PC-9 (cell line): Measurements from ENCODE around the gene CDC7. TPM values are rescaled to one million over a fixed set of nuclear protein-coding genes. Genes with fewer than 3 reads are reported as not detected.

Source experiments
- BruUV-seq: library from RNA; stranded (reverse); fragments of 400-500 nt; replicated peaks from 2 replicates; lab custom pipeline; 2021; lab: Mats Ljungman, UMichigan
- CTCF ChIA-PET: fragments of 300-600 bp; sonication (Branson Sonifier 250); formaldehyde crosslinking; loops from one replicate; lab custom pipeline; 2022; ENCODE audit warnings: antibody characterized with exemption; lab: Charles Lee
- POLR2A ChIA-PET: fragments of 300-600 bp; sonication (Branson Sonifier 250); formaldehyde crosslinking; loops from one replicate; lab custom pipeline; 2022; ENCODE audit warnings: antibody characterized with exemption; ENCODE audit not compliant: unreplicated experiment; lab: Charles Lee
- DNase-seq, 2 experiments: peaks; one replicate each; pipeline versions ENCODE4 v3.0.0 to v3.0.0-alpha.2; 2015 to 2022; ENCODE audit warnings: mixed read lengths in 1 of 2
- H2AFZ ChIP-seq: fragments of 200-600 bp; sonication (generic); 2 replicates; pipeline ENCODE4 v1.8.1; 2017; ENCODE audit warnings: antibody characterized with exemption
- H3F3A ChIP-seq: fragments of 200-600 bp; sonication (generic); 2 replicates; pipeline ENCODE4 v1.8.1; 2017; ENCODE audit warnings: antibody characterized with exemption, mild to moderate bottlenecking, low read depth; ENCODE audit not compliant: insufficient read depth
- H3K27ac ChIP-seq: fragments of 200-600 bp; sonication (generic); 2 replicates; pipeline ENCODE4 v1.6.1; 2016; ENCODE audit warnings: mixed run types
- H3K27me3 ChIP-seq: fragments of 200-600 bp; sonication (generic); 2 replicates; pipeline ENCODE4 v1.6.1; 2016; ENCODE audit warnings: low read depth, mixed run types; ENCODE audit not compliant: insufficient read depth
- H3K36me3 ChIP-seq: fragments of 200-600 bp; sonication (generic); 2 replicates; pipeline ENCODE4 v1.6.1; 2016; ENCODE audit warnings: low read depth, mixed run types
- H3K4me1 ChIP-seq: fragments of 200-600 bp; sonication (generic); replicated peaks from 2 replicates; pipeline ENCODE4 v1.6.1; 2016; ENCODE audit warnings: mixed run types; ENCODE audit not compliant: insufficient read depth
- H3K4me2 ChIP-seq: fragments of 200-600 bp; sonication (generic); 2 replicates; pipeline ENCODE4 v1.6.1; 2017; ENCODE audit warnings: mixed run types
- H3K4me3 ChIP-seq: fragments of 200-600 bp; sonication (generic); 2 replicates; pipeline ENCODE4 v1.6.1; 2016; ENCODE audit warnings: mixed run types
- H3K79me2 ChIP-seq: fragments of 200-600 bp; sonication (generic); 2 replicates; pipeline ENCODE4 v1.6.1; 2017; ENCODE audit warnings: low read depth, mixed run types
- H3K9me2 ChIP-seq: fragments of 200-600 bp; sonication (generic); 2 replicates; pipeline ENCODE4 v1.8.1; 2017; ENCODE audit warnings: mild to moderate bottlenecking; ENCODE audit not compliant: insufficient read depth
- H3K9me3 ChIP-seq: fragments of 200-600 bp; sonication (generic); 2 replicates; pipeline ENCODE4 v1.8.1; 2016; ENCODE audit warnings: low read depth; ENCODE audit not compliant: insufficient read depth
- H4K20me1 ChIP-seq: fragments of 200-600 bp; sonication (generic); 2 replicates; pipeline ENCODE4 v1.8.1; 2017; ENCODE audit not compliant: insufficient read depth
- EZH2 ChIP-seq: fragments of 200-600 bp; sonication (generic); IDR thresholded peaks from 2 replicates; pipeline ENCODE4 v1.8.0; 2017; ENCODE audit warnings: antibody characterized with exemption, low read depth
- intact Hi-C: fragments of 100-400 bp; cut with micrococcal nuclease; formaldehyde crosslinking; loops from one replicate; pipeline ENCODE4 v1.10.0; 2022; ENCODE audit not compliant: unreplicated experiment
- total RNA-seq: library from RNA; stranded (reverse); gene quantifications from 2 replicates; pipeline ENCODE4 v1.2.3, GENCODE V29; 2021
- TF ChIP-seq, protein P1 (sequence below): fragments of 200-600 bp; sonication (generic); conservative IDR thresholded peaks from 2 replicates; pipeline ENCODE4 v1.6.1; 2017; ENCODE audit warnings: mixed run types, antibody characterized with exemption, mild to moderate bottlenecking, moderate library complexity

Gene CDC7
- total RNA-seq, 1 experiment from 2014 or later, result 13.1 TPM

DNA sequence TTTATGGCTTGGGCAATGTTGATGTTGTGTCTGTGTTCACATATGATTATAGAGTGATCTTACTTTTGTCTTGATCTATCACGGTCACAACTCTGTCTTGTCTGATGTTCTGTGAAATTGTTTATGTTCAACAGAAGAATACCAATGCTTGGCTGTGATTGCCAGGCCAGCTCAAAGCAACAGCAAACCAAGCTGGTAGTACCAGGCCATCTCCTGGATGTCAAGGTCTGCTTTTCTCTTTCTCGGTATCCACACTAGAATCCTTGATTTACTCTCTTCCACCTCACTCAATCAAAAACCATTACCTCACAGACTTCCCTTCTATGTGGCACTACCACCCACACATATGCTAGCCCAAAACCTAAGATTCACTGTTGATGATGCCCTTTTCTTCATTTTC, 1.3 kb upstream of the CDC7 start:
- BruUV-seq, result no TSS peak
- Histone ChIP-seq H3F3A (peaks cover 17% of the 10 kb centered on the region; the same call in 1 of the 2 replicates), H3K79me2 (peaks cover 29% of the 10 kb centered on the region), H3K4me2 (no peak overlapping the region), H3K27ac (no peak overlapping the region), H3K36me3 (peaks cover 7% of the 10 kb centered on the region; the same call in 1 of the 2 replicates), H3K4me3 (no peak overlapping the region), H4K20me1 (no peaks in the 10 kb centered on the region), H3K9me2 (no peaks in the 10 kb centered on the region), H3K27me3 (no peaks in the 10 kb centered on the region), H2AFZ (no peak overlapping the region), H3K9me3 (no peaks in the 10 kb centered on the region), H3K4me1 (peaks cover 23% of the 10 kb centered on the region)
- intact Hi-C loops, result no loop called here
- DNase-seq, result no peak
- TF ChIP-seq, protein P1, sequence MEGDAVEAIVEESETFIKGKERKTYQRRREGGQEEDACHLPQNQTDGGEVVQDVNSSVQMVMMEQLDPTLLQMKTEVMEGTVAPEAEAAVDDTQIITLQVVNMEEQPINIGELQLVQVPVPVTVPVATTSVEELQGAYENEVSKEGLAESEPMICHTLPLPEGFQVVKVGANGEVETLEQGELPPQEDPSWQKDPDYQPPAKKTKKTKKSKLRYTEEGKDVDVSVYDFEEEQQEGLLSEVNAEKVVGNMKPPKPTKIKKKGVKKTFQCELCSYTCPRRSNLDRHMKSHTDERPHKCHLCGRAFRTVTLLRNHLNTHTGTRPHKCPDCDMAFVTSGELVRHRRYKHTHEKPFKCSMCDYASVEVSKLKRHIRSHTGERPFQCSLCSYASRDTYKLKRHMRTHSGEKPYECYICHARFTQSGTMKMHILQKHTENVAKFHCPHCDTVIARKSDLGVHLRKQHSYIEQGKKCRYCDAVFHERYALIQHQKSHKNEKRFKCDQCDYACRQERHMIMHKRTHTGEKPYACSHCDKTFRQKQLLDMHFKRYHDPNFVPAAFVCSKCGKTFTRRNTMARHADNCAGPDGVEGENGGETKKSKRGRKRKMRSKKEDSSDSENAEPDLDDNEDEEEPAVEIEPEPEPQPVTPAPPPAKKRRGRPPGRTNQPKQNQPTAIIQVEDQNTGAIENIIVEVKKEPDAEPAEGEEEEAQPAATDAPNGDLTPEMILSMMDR, result no peak
- TF ChIP-seq EZH2, result no peak
- ChIA-PET POLR2A (no interaction called here), CTCF (no interaction called here)

GRCh38 chr1:91499904-91500755, 521 bp upstream of the CDC7 start:
- Histone ChIP-seq H2AFZ (peak overlapping the region; percentile 86), H3K4me3 (peak overlapping the region; percentile 70), H3K9me2 (no peaks in the 10 kb centered on the region), H3K4me2 (peak overlapping the region; percentile 77), H3K4me1 (peaks cover 23% of the 10 kb centered on the region), H3K9me3 (no peaks in the 10 kb centered on the region), H3K79me2 (peaks cover 37% of the 10 kb centered on the region), H4K20me1 (no peaks in the 10 kb centered on the region), H3K36me3 (peaks cover 7% of the 10 kb centered on the region; the same call in 1 of the 2 replicates), H3F3A (peaks cover 17% of the 10 kb centered on the region; the same call in 1 of the 2 replicates), H3K27ac (peak overlapping the region; percentile 56; the same call in 1 of the 2 replicates), H3K27me3 (no peaks in the 10 kb centered on the region)
- BruUV-seq, result TSS peak; percentile 72
- no peak for DNase-seq
- ChIA-PET CTCF (interaction anchor here (0.6 kb wide), 2 partner anchors 19 to 80 kb away, joined by 3 to 9 read pairs; no protein-coding TSS in a partner anchor), POLR2A (interaction anchor here (0.5 kb wide), 1 partner anchor 158 kb away, joined by 3 read pairs; no protein-coding TSS in a partner anchor)
- intact Hi-C loops, result loop anchor here (5.0 kb wide), 2 partner anchors 218 to 792 kb away; no protein-coding TSS in a partner anchor
- TF ChIP-seq, protein P1, result no peak
- no peak for TF ChIP-seq EZH2

- BruUV-seq, result no TSS peak
Measured at GRCh38 chr1:91501523-91501851, 836 bp downstream of the CDC7 start.

More at GRCh38 chr1:91501523-91501851, 836 bp downstream of the CDC7 start:
- Histone ChIP-seq H3K4me2 (peak overlapping the region; percentile 77), H3K4me3 (peak overlapping the region; percentile 70), H3K36me3 (peaks cover 7% of the 10 kb centered on the region; the same call in 1 of the 2 replicates), H3F3A (peaks cover 17% of the 10 kb centered on the region; the same call in 1 of the 2 replicates), H4K20me1 (no peaks in the 10 kb centered on the region), H3K4me1 (peaks cover 23% of the 10 kb centered on the region), H3K27me3 (no peaks in the 10 kb centered on the region), H3K79me2 (peaks cover 46% of the 10 kb centered on the region), H3K27ac (peak overlapping the region; percentile 56), H3K9me2 (no peaks in the 10 kb centered on the region), H3K9me3 (no peaks in the 10 kb centered on the region), H2AFZ (peak overlapping the region; percentile 86)
- intact Hi-C loops, result loop anchor here (5.0 kb wide), 2 partner anchors 219 to 791 kb away; no protein-coding TSS in a partner anchor
- peak in 1 of 2 experiments; percentile 49 for DNase-seq
- ChIA-PET CTCF (no interaction called here), POLR2A (interaction anchor here (0.6 kb wide), 1 partner anchor 37 kb away, joined by 4 read pairs; no protein-coding TSS in a partner anchor)
- TF ChIP-seq, protein P1, result peak; percentile 39; the same call in 1 of the 2 replicates
- TF ChIP-seq EZH2, result no peak
